ENCODE data around the gene BSPRY. TPM values are rescaled to one million over a fixed set of nuclear protein-coding genes. Genes with fewer than 3 reads are reported as not detected.

The BSPRY gene
- total and polyA plus RNA-seq, 2 donors (not counting 1 experiment from before 2014, with no cell fraction given), result not detected

DNA sequence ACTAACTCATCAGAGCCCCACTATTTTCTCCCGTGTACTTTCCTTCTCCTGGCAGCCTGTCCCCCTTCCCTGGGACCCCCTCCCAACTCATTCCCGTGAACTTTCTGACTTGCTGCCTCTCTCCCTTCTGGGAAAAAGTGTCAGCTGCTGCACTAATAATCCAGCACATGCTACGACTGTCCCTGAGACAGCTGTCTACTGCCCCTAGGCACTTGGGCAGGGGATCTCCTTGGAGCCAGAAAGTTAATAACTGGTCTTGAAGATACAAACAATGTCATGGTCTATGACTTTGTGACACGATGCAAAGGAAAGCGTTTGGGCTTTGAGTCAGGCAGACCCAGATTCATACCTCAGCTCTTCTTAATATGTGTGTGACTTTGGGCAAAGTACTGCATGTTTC, 36.1 kb upstream of the BSPRY start:
- H3K9me3 ChIP-seq (ENCODE audit: control insufficient read depth, insufficient read depth, low read depth, low read length), result no peaks in the 10 kb centered on the region
- H3K4me1 ChIP-seq (ENCODE audit: control insufficient read depth, extremely low read depth, insufficient read depth, low read length), result no peaks in the 10 kb centered on the region
- no peak overlapping the region for H3K4me2 ChIP-seq (ENCODE audit: extremely low read depth, insufficient read depth, low read length)
- H3K27ac ChIP-seq (ENCODE audit: insufficient read depth, low read length), result no peak overlapping the region
- no peak overlapping the region for H3K9ac ChIP-seq (ENCODE audit: insufficient read depth, low read length)
- H3K36me3 ChIP-seq (ENCODE audit: control insufficient read depth, insufficient read depth, low read length), result no peaks in the 10 kb centered on the region
- DNase-seq (ENCODE audit: low read depth in 2 of 2), result no peak
- no peaks in the 10 kb centered on the region for H4K20me1 ChIP-seq (ENCODE audit: control insufficient read depth, extremely low read depth, insufficient read depth, low read length)
- H3K79me2 ChIP-seq (ENCODE audit: control insufficient read depth, insufficient read depth, low read length), result no peaks in the 10 kb centered on the region
- H2AFZ ChIP-seq (ENCODE audit: low read length), result no peak overlapping the region
- TF ChIP-seq EZH2 (IDR thresholded peaks at IDR 0.05; ENCODE audit: low read length, missing control alignments), result no peak
- TF ChIP-seq, protein P1, sequence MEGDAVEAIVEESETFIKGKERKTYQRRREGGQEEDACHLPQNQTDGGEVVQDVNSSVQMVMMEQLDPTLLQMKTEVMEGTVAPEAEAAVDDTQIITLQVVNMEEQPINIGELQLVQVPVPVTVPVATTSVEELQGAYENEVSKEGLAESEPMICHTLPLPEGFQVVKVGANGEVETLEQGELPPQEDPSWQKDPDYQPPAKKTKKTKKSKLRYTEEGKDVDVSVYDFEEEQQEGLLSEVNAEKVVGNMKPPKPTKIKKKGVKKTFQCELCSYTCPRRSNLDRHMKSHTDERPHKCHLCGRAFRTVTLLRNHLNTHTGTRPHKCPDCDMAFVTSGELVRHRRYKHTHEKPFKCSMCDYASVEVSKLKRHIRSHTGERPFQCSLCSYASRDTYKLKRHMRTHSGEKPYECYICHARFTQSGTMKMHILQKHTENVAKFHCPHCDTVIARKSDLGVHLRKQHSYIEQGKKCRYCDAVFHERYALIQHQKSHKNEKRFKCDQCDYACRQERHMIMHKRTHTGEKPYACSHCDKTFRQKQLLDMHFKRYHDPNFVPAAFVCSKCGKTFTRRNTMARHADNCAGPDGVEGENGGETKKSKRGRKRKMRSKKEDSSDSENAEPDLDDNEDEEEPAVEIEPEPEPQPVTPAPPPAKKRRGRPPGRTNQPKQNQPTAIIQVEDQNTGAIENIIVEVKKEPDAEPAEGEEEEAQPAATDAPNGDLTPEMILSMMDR (conservative IDR thresholded peaks at IDR 0.05 in 1 of 2, IDR thresholded peaks at IDR 0.05 in 1 of 2; ENCODE audit: low read depth in 1 of 2, low read length in 2 of 2), result no peak
- no peaks in the 10 kb centered on the region for H3K27me3 ChIP-seq (ENCODE audit: control insufficient read depth, insufficient read depth, low read length)
- no peak overlapping the region for H3K4me3 ChIP-seq (replicated peaks in 1 of 4; ENCODE audit: control extremely low read depth in 1 of 4, insufficient read depth in 1 of 4, low read depth in 3 of 4, low read length in 4 of 4)

DNA sequence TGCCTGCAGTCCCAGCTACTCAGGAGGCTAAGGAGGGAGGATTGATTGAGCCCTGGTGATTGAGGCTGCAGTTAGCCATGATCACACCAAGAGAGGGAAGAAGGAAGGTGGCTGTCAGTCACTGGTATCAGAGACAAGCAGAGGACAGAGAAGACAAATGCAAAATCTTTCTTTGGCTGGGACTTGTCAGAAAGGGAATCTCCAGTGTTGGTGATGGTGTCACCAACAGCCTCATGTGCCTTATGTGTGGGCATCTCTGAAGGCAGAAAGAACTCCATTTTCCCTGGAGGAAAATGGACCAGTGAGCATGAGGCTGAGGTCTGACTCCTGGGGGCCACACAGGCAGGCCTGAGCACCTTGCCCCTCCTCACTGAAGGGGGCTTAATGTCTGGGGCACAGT, 34.1 kb upstream of the BSPRY start:
- no peak overlapping the region for H3K4me2 ChIP-seq (ENCODE audit: extremely low read depth, insufficient read depth, low read length)
- no peak overlapping the region for H3K27ac ChIP-seq (ENCODE audit: insufficient read depth, low read length)
- no peaks in the 10 kb centered on the region for H3K36me3 ChIP-seq (ENCODE audit: control insufficient read depth, insufficient read depth, low read length)
- TF ChIP-seq EZH2 (IDR thresholded peaks at IDR 0.05; ENCODE audit: low read length, missing control alignments), result no peak
- TF ChIP-seq, protein P1 (conservative IDR thresholded peaks at IDR 0.05 in 1 of 2, IDR thresholded peaks at IDR 0.05 in 1 of 2; ENCODE audit: low read depth in 1 of 2, low read length in 2 of 2), result no peak
- no peaks in the 10 kb centered on the region for H3K27me3 ChIP-seq (ENCODE audit: control insufficient read depth, insufficient read depth, low read length)
- no peaks in the 10 kb centered on the region for H3K79me2 ChIP-seq (ENCODE audit: control insufficient read depth, insufficient read depth, low read length)
- no peaks in the 10 kb centered on the region for H3K4me1 ChIP-seq (ENCODE audit: control insufficient read depth, extremely low read depth, insufficient read depth, low read length)
- H3K9ac ChIP-seq (ENCODE audit: insufficient read depth, low read length), result no peak overlapping the region
- DNase-seq (ENCODE audit: low read depth in 2 of 2), result no peak
- H3K9me3 ChIP-seq (ENCODE audit: control insufficient read depth, insufficient read depth, low read depth, low read length), result no peaks in the 10 kb centered on the region
- H4K20me1 ChIP-seq (ENCODE audit: control insufficient read depth, extremely low read depth, insufficient read depth, low read length), result no peaks in the 10 kb centered on the region
- H3K4me3 ChIP-seq (replicated peaks in 1 of 4; ENCODE audit: control extremely low read depth in 1 of 4, insufficient read depth in 1 of 4, low read depth in 3 of 4, low read length in 4 of 4), result no peak overlapping the region
- no peak overlapping the region for H2AFZ ChIP-seq (ENCODE audit: low read length)

DNA sequence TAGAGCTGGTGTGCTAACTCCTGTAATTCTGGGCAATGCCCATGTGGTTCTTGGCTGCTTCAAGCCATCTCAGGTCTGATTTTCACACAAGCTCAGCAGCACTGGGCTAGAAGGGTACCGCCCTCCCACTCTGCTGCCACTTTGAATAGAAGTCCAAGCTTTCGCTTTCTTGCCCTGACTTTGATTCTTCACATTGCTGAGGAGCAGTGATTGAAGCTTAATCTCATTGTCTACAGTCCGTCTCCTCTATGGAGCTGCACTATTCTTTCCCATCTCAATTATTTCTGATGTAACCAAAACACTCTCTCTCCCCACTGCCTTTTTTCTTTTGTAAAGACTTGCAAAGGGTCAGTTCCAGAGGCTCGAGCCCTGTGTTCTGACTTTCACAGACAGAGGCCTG, 33.3 kb upstream of the BSPRY start:
- TF ChIP-seq, protein P1 (conservative IDR thresholded peaks at IDR 0.05 in 1 of 2, IDR thresholded peaks at IDR 0.05 in 1 of 2; ENCODE audit: low read depth in 1 of 2, low read length in 2 of 2), result no peak
- no peak for TF ChIP-seq EZH2 (IDR thresholded peaks at IDR 0.05; ENCODE audit: low read length, missing control alignments)
- Histone ChIP-seq H3K4me1 (ENCODE audit: control insufficient read depth, extremely low read depth, insufficient read depth, low read length) (no peaks in the 10 kb centered on the region), H3K36me3 (ENCODE audit: control insufficient read depth, insufficient read depth, low read length) (no peaks in the 10 kb centered on the region), H2AFZ (ENCODE audit: low read length) (no peak overlapping the region), H3K4me2 (ENCODE audit: extremely low read depth, insufficient read depth, low read length) (no peak overlapping the region), H3K27ac (ENCODE audit: insufficient read depth, low read length) (no peak overlapping the region), H3K9me3 (ENCODE audit: control insufficient read depth, insufficient read depth, low read depth, low read length) (no peaks in the 10 kb centered on the region), H4K20me1 (ENCODE audit: control insufficient read depth, extremely low read depth, insufficient read depth, low read length) (no peaks in the 10 kb centered on the region), H3K27me3 (ENCODE audit: control insufficient read depth, insufficient read depth, low read length) (no peaks in the 10 kb centered on the region), H3K4me3 (replicated peaks in 1 of 4; ENCODE audit: control extremely low read depth in 1 of 4, insufficient read depth in 1 of 4, low read depth in 3 of 4, low read length in 4 of 4) (no peak overlapping the region), H3K9ac (ENCODE audit: insufficient read depth, low read length) (no peak overlapping the region), H3K79me2 (ENCODE audit: control insufficient read depth, insufficient read depth, low read length) (no peaks in the 10 kb centered on the region)
- DNase-seq (ENCODE audit: low read depth in 2 of 2), result no peak
